Measurements from ENCODE around the gene TTLL5. TPM values are rescaled to one million over a fixed set of nuclear protein-coding genes. Genes with fewer than 3 reads are reported as not detected.
A peak's percentile ranks its signal among the peaks of the same experiment; 100 is the strongest.

The TTLL5 gene
- total and polyA plus RNA-seq, 2 of the 13 experiments (the other 11 are each of a cell fraction or from before 2014, with no cell fraction given), result 11.8 to 18.8 TPM

- TF ChIP-seq MNT (IDR thresholded peaks at IDR 0.05) (peak; percentile 61), HDAC6 (IDR thresholded peaks at IDR 0.05; ENCODE audit: low read depth, low read length) (no peak), U2AF1 (optimal IDR thresholded peaks at IDR 0.05; ENCODE audit: low read depth, low read length) (no peak), ZNF563 (CRISPR knock-in tag; IDR thresholded peaks at IDR 0.05) (no peak), KAT8 (CRISPR knock-in tag; IDR thresholded peaks at IDR 0.05) (peak; percentile 83), HNRNPUL1 (IDR thresholded peaks at IDR 0.05; ENCODE audit: low read depth, low read length) (no peak), PHB2 (IDR thresholded peaks at IDR 0.05; ENCODE audit: partially characterized antibody) (no peak), PBX3 (CRISPR knock-in tag; IDR thresholded peaks at IDR 0.05; ENCODE audit: borderline replicate concordance) (no peak), CENPBD1 (CRISPR knock-in tag; IDR thresholded peaks at IDR 0.05; ENCODE audit: borderline replicate concordance, low read depth) (no peak), CSRNP2 (CRISPR knock-in tag; conservative IDR thresholded peaks at IDR 0.05; ENCODE audit: low read depth) (no peak), TARDBP (CRISPR knock-in tag; IDR thresholded peaks at IDR 0.05) (peak; percentile 97), ATRX (CRISPR knock-in tag; IDR thresholded peaks at IDR 0.05; ENCODE audit: borderline replicate concordance) (no peak), ZNF512 (CRISPR knock-in tag; IDR thresholded peaks at IDR 0.05) (no peak), MLX (CRISPR knock-in tag; IDR thresholded peaks at IDR 0.05) (peak; percentile 96)
- TF ChIP-seq, protein P1, sequence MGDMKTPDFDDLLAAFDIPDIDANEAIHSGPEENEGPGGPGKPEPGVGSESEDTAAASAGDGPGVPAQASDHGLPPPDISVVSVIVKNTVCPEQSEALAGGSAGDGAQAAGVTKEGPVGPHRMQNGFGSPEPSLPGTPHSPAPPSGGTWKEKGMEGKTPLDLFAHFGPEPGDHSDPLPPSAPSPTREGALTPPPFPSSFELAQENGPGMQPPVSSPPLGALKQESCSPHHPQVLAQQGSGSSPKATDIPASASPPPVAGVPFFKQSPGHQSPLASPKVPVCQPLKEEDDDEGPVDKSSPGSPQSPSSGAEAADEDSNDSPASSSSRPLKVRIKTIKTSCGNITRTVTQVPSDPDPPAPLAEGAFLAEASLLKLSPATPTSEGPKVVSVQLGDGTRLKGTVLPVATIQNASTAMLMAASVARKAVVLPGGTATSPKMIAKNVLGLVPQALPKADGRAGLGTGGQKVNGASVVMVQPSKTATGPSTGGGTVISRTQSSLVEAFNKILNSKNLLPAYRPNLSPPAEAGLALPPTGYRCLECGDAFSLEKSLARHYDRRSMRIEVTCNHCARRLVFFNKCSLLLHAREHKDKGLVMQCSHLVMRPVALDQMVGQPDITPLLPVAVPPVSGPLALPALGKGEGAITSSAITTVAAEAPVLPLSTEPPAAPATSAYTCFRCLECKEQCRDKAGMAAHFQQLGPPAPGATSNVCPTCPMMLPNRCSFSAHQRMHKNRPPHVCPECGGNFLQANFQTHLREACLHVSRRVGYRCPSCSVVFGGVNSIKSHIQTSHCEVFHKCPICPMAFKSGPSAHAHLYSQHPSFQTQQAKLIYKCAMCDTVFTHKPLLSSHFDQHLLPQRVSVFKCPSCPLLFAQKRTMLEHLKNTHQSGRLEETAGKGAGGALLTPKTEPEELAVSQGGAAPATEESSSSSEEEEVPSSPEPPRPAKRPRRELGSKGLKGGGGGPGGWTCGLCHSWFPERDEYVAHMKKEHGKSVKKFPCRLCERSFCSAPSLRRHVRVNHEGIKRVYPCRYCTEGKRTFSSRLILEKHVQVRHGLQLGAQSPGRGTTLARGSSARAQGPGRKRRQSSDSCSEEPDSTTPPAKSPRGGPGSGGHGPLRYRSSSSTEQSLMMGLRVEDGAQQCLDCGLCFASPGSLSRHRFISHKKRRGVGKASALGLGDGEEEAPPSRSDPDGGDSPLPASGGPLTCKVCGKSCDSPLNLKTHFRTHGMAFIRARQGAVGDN (CRISPR knock-in tag; IDR thresholded peaks at IDR 0.05), result peak; percentile 59; the same call in 1 of the 2 replicates
Measured at GRCh38 chr14:75648066-75648838, 12.8 kb upstream of the TTLL5 start (continued).
